ENCODE measurements around the gene ARL16.

ARL16 gene

GRCh38 chr17:81683584-81684441, at the start of gene ARL16, which contains the start of gene HGS:
ARL16 (minus strand) TSS chr17:81683797; CDS start chr17:81683753, 44 bp downstream.
HGS (plus strand) TSS chr17:81684011; CDS start chr17:81684067, 56 bp downstream.
- peak; percentile 94 to 96 for DNase-seq

GRCh38 chr17:81727324-81728031, 43.9 kb upstream of the ARL16 start:
- DNase-seq: no peak

GRCh38 chr17:81726004-81726403, 42.4 kb upstream of the ARL16 start:
- no peak for DNase-seq

GRCh38 chr17:81725439-81725838, 41.8 kb upstream of the ARL16 start:
- DNase-seq: no peak

GRCh38 chr17:81723651-81724209, 40.1 kb upstream of the ARL16 start:
- DNase-seq: no peak

GRCh38 chr17:81722184-81723120, 38.9 kb upstream of the ARL16 start:
- no peak for DNase-seq

GRCh38 chr17:81720267-81721071, 36.9 kb upstream of the ARL16 start:
- no peak for DNase-seq

- no peak for DNase-seq
These were observed 36.0 kb upstream of the ARL16 start for GRCh38 chr17:81719410-81720266.

- DNase-seq: no peak
These were observed 34.1 kb upstream of the ARL16 start for GRCh38 chr17:81717766-81718089.

GRCh38 chr17:81717049-81717765, 33.6 kb upstream of the ARL16 start:
- no peak for DNase-seq

GRCh38 chr17:81716674-81716996, 33.0 kb upstream of the ARL16 start:
- DNase-seq: no peak

GRCh38 chr17:81715872-81716673, 32.5 kb upstream of the ARL16 start:
- no peak for DNase-seq

GRCh38 chr17:81715107-81715871, 31.7 kb upstream of the ARL16 start:
- no peak for DNase-seq

GRCh38 chr17:81714412-81715106, 31.0 kb upstream of the ARL16 start:
- no peak for DNase-seq

- no peak for DNase-seq
These were observed 30.2 kb upstream of the ARL16 start for GRCh38 chr17:81713556-81714411.

- no peak for DNase-seq
These were observed 29.5 kb upstream of the ARL16 start for GRCh38 chr17:81713004-81713555.
